Prostate gland (tissue), 2 donors: ENCODE measurements around the gene OR52W1.

ENCODE experiments used
- CTCF ChIP-seq, 4 experiments: fragments of 200-600 bp in 2 of 4; fragments of 450-650 bp in 2 of 4; sonication (generic) in 2 of 4; IDR thresholded peaks; 1 replicate in 3 of 4; 2 replicates in 1 of 4; pipeline ENCODE4 v1.5.1; 2016 to 2019; ENCODE audit warnings: antibody characterized with exemption in 4 of 4, mild to moderate bottlenecking in 2 of 4, moderate library complexity in 2 of 4
- POLR2AphosphoS5 ChIP-seq: sonication (generic); formaldehyde crosslinking; IDR thresholded peaks from one replicate; pipeline ENCODE4 v1.6.1; 2017; ENCODE audit warnings: antibody characterized with exemption

- TF ChIP-seq CTCF (IDR thresholded peaks at IDR 0.05), result no peak
- TF ChIP-seq POLR2AphosphoS5, result no peak
Observed at GRCh38 chr11:6191742-6192141, 7.3 kb upstream of the OR52W1 start.
